Hematopoietic multipotent progenitor cell treated with erythropoietin and hydrocortisone succinate and interleukin-3 and kit ligand, for 6 days (in vitro differentiated cells): ENCODE measurements around the gene LRRC4B.
A peak's percentile ranks its signal among the peaks of the same experiment; 100 is the strongest.

ENCODE experiments used
- DNase-seq: peaks from one replicate; pipeline ENCODE4 v3.0.0-alpha.2; 2015

The LRRC4B gene

GRCh38 chr19:50570997-50571396 is 2.8 kb upstream of the LRRC4B start:
- DNase-seq: no peak

- no peak for DNase-seq
Observed at GRCh38 chr19:50569938-50570540, 1.8 kb upstream of the LRRC4B start.

- no peak for DNase-seq
Observed at GRCh38 chr19:50568728-50569698, 778 bp upstream of the LRRC4B start.

- no peak for DNase-seq
Observed at GRCh38 chr19:50567052-50567841, 988 bp downstream of the LRRC4B start.

GRCh38 chr19:50565984-50566903 is 2.0 kb downstream of the LRRC4B start:
- no peak for DNase-seq

GRCh38 chr19:50564229-50565105 is 3.8 kb downstream of the LRRC4B start:
- DNase-seq: no peak

- no peak for DNase-seq
Observed at GRCh38 chr19:50563597-50563996, 4.6 kb downstream of the LRRC4B start.

- no peak for DNase-seq
Observed at GRCh38 chr19:50562996-50563395, 5.2 kb downstream of the LRRC4B start.

GRCh38 chr19:50562329-50562728 is 5.9 kb downstream of the LRRC4B start:
- DNase-seq: no peak

GRCh38 chr19:50559636-50560035 is 8.6 kb downstream of the LRRC4B start:
- no peak for DNase-seq

- no peak for DNase-seq
Observed at GRCh38 chr19:50558449-50558848, 9.8 kb downstream of the LRRC4B start.

- no peak for DNase-seq
Observed at GRCh38 chr19:50558039-50558438, 10.2 kb downstream of the LRRC4B start.

- no peak for DNase-seq
Observed at GRCh38 chr19:50557009-50557613, 11.1 kb downstream of the LRRC4B start.

GRCh38 chr19:50556282-50557008 is 11.8 kb downstream of the LRRC4B start:
- peak; percentile 83 for DNase-seq

- DNase-seq: no peak
Observed at GRCh38 chr19:50555450-50556281, 12.6 kb downstream of the LRRC4B start.

GRCh38 chr19:50555033-50555432 is 13.2 kb downstream of the LRRC4B start:
- no peak for DNase-seq

GRCh38 chr19:50554212-50554611 is 14.0 kb downstream of the LRRC4B start:
- no peak for DNase-seq

- DNase-seq: no peak
Observed at GRCh38 chr19:50553134-50553703, 15.0 kb downstream of the LRRC4B start.

- DNase-seq: no peak
Observed at GRCh38 chr19:50552540-50552939, 15.7 kb downstream of the LRRC4B start.
